ENCODE data around the gene ANXA3.

ANXA3 gene

DNA sequence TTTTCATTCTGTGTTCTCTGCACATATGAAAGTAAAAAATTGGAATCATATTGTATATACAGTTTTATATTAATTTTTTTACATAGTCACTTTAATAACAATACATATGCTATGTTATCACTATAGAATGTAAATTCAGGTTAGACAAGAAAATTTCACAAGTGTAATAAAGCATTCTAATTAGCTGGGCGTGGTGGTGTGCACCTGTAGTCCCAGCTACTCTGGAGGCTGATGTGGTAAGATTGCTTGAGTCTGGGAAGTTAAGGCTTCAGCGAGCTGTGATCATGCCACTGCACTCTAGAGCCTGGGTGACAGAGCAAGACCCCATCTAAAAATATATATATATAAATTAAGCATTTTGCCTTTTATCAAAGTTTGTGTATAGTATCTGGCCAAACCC is 95.7 kb downstream of the ANXA3 start:
- no peak for ATAC-seq
- no peaks in the 10 kb centered on the region for H3K36me3 Mint-ChIP-seq (ENCODE audit: low read depth)
- H3K4me1 Mint-ChIP-seq, result peaks cover 28% of the 10 kb centered on the region
- DNase-seq, result no peak
- no peak overlapping the region for H3K4me3 Mint-ChIP-seq
- peaks cover 2% of the 10 kb centered on the region for H3K27me3 Mint-ChIP-seq
- no peak overlapping the region for H3K27ac Mint-ChIP-seq
- H3K9me3 Mint-ChIP-seq, result no peaks in the 10 kb centered on the region

DNA sequence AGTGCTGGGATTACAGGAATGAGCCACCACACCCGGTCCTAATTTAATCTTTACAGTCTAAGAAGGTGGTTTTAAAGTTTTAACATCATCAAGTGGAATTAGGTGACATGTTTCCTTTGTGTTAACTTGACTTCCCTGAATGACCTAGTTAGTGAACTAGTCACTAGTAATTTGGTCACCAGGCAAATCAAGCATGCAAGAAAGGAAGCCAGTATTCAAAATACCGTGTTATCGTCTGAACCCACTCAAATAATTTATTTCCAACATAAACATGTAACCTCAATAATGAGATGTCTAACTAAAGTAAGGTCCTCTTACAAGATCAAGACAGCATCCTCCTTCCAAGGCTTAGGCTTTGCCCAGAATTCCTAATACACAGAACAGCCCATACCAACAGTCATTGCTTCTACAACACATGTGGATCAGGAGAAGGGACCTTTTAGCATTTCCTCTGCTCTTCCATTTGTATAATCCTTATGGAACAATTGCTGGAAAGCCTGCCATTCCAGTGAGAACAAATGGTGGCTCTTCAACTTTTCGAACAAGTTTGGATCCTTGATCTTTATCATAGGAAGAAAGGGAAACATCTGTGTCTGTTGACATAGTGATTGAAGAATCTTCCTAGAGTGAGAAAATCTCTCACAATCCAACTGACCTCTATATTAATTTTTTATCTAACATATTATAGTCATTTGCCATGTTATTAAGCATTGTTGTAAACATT is 97.2 kb downstream of the ANXA3 start:
- DNase-seq (no peak), ATAC-seq (no peak)
- Mint-ChIP-seq H3K4me1 (peaks cover 23% of the 10 kb centered on the region), H3K9me3 (no peaks in the 10 kb centered on the region), H3K27me3 (no peaks in the 10 kb centered on the region), H3K36me3 (ENCODE audit: low read depth) (no peaks in the 10 kb centered on the region), H3K4me3 (no peak overlapping the region), H3K27ac (no peak overlapping the region)

DNA sequence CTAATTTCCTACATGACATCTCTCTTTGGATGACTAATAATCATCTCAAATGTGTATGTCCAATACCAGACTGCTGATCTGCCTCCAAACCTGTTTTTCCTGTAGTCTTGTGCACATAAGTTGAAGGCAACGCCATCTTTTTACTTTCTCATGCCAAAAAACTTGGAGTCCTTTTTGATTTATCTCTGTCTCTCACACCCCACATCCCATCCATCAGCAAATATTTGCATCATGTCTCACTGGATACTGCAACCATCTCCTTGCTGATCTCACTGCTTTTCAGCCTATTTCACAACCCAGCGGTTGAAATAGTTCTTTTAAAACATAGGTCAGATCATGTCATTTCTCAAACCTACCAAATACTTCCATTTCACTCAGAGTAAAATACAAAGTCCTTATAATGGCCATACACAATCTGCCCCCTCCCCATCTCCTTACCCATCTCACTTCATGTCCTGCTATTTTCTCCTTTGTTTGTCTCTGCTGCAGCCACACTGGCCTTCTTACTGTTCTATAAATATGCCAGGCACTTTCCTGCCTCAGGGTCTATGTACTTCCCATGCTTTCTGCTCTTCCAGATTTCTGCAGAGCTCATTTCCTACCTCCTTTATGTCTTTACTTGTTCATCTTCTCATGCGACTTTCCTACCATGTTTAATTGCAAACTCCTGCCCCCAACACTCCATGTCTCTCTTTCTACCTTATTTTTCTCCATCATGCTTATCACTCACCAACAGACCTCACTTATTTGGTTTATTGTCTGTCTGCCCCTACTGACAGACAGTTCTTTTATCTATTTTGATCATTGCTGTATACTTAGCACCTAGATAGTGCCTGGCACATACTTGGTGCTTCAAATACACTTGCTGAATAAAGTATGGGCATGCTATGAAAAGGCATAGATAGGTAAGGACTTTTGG is 98.8 kb downstream of the ANXA3 start:
- no peak overlapping the region for H3K27ac Mint-ChIP-seq
- no peak for DNase-seq

DNA sequence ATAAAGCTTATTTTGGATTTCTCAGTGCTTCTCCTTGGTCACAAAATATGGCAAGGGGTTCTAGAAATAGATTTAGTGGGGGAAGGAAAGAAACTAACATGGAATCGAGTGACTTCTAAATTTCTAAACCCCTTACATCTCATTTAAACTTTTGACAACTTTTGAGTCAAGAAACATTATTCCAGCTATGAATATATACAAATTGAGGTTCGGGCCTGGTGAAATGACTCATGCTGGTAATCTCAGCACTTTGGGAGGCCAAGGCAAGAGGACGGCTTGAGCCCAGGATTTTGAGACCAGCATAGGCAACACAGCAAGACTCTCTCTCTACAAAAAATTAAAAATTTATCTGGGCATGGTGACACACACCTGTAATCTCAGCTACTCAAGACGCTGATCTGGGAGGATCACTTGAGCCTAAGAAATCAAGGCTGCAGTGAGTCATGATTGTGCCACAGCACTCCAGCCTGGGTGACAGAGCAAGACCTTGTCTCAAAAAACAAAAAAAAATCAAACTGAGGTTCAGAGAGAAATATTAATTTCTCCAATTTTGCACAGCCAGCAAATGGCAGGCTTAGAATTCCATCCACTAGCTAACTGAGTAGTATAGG is 99.8 kb downstream of the ANXA3 start:
- Mint-ChIP-seq H3K4me3 (no peak overlapping the region), H3K27me3 (no peaks in the 10 kb centered on the region), H3K4me1 (peaks cover 17% of the 10 kb centered on the region), H3K27ac (no peak overlapping the region), H3K36me3 (ENCODE audit: low read depth) (no peaks in the 10 kb centered on the region), H3K9me3 (no peaks in the 10 kb centered on the region)
- DNase-seq (no peak), ATAC-seq (no peak)

More for the DNA sequence above, 98.8 kb downstream of the ANXA3 start:
- H3K36me3 Mint-ChIP-seq (ENCODE audit: low read depth), result no peaks in the 10 kb centered on the region
- ATAC-seq, result no peak
- H3K4me1 Mint-ChIP-seq, result peaks cover 20% of the 10 kb centered on the region
- H3K4me3 Mint-ChIP-seq, result no peak overlapping the region
- no peaks in the 10 kb centered on the region for H3K27me3 Mint-ChIP-seq
- no peaks in the 10 kb centered on the region for H3K9me3 Mint-ChIP-seq

DNA sequence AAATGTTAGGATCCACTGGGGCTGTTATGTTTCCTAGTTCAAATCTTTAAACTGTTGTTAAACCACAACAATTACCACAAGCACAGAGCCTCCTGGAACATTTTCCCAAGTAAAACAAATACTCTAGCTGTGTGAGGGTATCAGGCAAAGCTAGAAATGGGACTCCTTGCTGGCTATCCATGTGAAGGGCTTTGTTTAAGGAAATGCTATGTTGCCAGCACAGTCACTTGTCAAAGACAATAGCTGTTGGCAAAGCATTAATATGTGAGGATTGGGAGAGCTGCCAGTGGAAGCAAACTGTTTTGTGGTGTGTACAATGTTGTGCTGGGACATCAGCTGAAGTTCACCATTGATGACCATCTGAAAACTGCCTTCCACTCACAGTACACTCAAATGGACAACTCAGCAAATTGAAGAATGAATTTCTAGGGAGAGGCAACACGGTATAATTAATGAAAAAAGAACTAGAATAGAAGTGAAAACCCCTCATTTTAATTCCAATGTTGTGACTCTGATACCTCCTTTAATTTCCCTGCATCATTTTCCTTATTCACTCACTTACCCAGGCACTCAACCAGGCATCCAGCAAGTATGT is 100.8 kb downstream of the ANXA3 start:
- DNase-seq, result no peak
- no peaks in the 10 kb centered on the region for H3K27me3 Mint-ChIP-seq
- no peak for ATAC-seq

DNA sequence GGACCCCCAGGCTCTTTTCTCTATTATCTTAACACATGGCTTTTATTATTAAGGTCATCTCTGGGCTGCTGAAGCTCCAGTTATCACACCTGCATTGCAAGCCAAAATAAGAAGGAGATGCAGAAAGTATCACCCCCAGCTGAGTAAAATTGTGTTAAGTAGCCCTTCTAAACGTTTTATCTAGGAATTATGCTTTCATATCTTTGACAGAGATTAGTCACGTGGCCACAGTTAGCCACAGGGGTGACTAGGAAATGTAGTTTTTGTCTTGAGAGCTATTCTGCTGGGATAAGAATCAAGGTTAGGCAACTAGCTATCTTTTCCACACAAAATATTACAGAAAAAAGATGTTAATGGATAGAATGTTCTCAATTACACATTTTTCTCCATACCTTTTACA is 102.1 kb downstream of the ANXA3 start:
- DNase-seq (no peak), ATAC-seq (no peak)
- Mint-ChIP-seq H3K4me3 (no peak overlapping the region), H3K36me3 (ENCODE audit: low read depth) (no peaks in the 10 kb centered on the region), H3K4me1 (peaks cover 38% of the 10 kb centered on the region), H3K27ac (no peak overlapping the region), H3K27me3 (no peaks in the 10 kb centered on the region), H3K9me3 (no peaks in the 10 kb centered on the region)

More for the DNA sequence above, 100.8 kb downstream of the ANXA3 start:
- peaks cover 25% of the 10 kb centered on the region for H3K4me1 Mint-ChIP-seq
- H3K36me3 Mint-ChIP-seq (ENCODE audit: low read depth), result no peaks in the 10 kb centered on the region
- H3K27ac Mint-ChIP-seq, result no peak overlapping the region
- H3K9me3 Mint-ChIP-seq, result no peaks in the 10 kb centered on the region
- no peak overlapping the region for H3K4me3 Mint-ChIP-seq

DNA sequence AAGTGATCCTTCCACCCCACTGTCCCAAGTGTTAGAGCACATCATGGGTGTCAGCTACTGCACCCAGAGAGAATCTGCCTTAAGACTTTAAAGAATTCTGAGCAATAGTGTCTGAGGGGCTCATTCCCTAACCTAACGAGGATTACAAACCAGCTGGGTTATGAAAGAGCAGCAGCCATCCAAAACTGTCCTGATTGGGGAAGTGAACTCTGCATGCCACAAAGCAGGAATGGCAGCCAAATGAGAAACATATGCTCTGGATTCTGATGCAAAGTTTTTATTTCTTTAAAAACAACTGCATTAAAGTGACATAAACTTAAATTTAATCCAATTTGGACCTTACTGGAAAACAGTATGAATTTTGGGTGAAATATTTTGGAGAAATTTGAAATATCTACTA is 103.2 kb downstream of the ANXA3 start:
- no peaks in the 10 kb centered on the region for H3K9me3 Mint-ChIP-seq
- no peaks in the 10 kb centered on the region for H3K27me3 Mint-ChIP-seq
- no peaks in the 10 kb centered on the region for H3K36me3 Mint-ChIP-seq (ENCODE audit: low read depth)
- no peak for DNase-seq
- ATAC-seq, result no peak
- no peak overlapping the region for H3K4me3 Mint-ChIP-seq
- H3K27ac Mint-ChIP-seq, result no peak overlapping the region
- H3K4me1 Mint-ChIP-seq, result peaks cover 43% of the 10 kb centered on the region

DNA sequence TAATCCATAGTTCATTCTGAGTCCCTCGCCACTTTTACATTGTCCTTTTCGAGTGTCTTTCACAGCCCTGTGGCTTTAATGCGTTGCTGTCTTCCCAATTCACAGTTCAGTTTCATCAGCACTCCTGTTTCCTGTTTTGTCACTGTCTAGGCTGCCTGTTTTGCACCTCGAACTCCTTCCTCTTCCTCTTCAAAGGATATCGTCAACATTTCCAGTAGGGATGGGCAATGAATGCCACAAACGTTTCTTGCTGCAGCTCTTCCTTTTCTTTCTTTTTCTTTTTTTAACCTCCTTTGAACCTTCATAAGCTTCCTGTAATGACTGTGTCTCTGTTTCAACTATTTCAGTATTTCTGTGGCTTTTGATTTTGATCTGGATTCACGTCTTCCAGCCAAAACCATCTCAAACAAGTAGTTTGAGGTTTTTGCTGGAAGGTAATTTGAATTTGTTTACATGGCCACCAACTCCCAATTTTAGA is 105.4 kb downstream of the ANXA3 start:
- Mint-ChIP-seq H3K36me3 (ENCODE audit: low read depth) (no peaks in the 10 kb centered on the region), H3K4me3 (peak overlapping the region; percentile 71), H3K27me3 (no peaks in the 10 kb centered on the region), H3K27ac (peak overlapping the region; percentile 87), H3K4me1 (peaks cover 51% of the 10 kb centered on the region), H3K9me3 (no peaks in the 10 kb centered on the region)
- DNase-seq, result no peak
- ATAC-seq, result peak; percentile 69

DNA sequence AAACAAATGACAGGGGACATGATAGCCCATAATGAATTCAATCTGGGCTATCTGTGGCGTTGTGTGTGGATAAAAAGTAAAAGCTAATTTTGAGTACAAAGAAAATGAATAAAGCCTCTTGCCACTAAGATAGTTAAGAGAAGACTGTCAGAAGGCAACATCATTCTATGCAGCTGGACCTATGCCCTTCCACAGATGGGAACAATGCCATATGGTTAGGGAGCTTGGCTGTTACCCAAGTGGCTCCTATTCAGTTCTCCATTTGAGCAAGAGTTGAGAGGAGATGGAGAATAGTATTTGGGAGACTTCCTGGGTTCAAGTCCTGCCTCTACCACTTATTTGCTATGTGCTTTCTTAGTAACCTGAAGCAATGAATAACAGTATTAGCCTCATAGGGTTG is 107.7 kb downstream of the ANXA3 start:
- no peak for ATAC-seq
- no peaks in the 10 kb centered on the region for H3K9me3 Mint-ChIP-seq
- H3K4me3 Mint-ChIP-seq, result no peak overlapping the region
- H3K4me1 Mint-ChIP-seq, result peaks cover 59% of the 10 kb centered on the region
- H3K27ac Mint-ChIP-seq, result peak overlapping the region; percentile 87
- DNase-seq, result no peak
- no peaks in the 10 kb centered on the region for H3K36me3 Mint-ChIP-seq (ENCODE audit: low read depth)
- peaks cover 2% of the 10 kb centered on the region for H3K27me3 Mint-ChIP-seq

DNA sequence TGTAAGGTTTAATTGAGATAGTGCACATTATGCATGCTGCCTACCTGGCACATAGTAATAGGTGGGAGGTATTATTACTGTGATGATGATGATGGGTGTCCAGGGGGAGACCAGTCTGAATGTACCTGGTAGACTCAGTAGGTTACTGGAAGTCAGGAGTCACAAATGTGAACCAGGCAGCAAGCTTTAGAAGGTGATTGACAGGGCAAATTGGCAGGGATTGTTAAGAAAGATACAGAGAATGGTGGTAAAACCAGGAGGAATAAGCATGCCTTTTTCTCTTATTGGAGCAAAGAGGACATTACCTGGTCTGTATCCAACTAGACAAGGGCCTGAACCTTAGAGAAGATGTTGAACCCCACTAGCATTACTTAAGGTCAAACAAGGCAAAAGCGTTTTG is 108.1 kb downstream of the ANXA3 start:
- no peak for DNase-seq
- peaks cover 2% of the 10 kb centered on the region for H3K27me3 Mint-ChIP-seq
- H3K4me3 Mint-ChIP-seq, result no peak overlapping the region

More for the DNA sequence above, 108.1 kb downstream of the ANXA3 start:
- ATAC-seq, result no peak
- Mint-ChIP-seq H3K4me1 (peaks cover 60% of the 10 kb centered on the region), H3K36me3 (ENCODE audit: low read depth) (no peaks in the 10 kb centered on the region), H3K9me3 (no peaks in the 10 kb centered on the region), H3K27ac (no peak overlapping the region)
